SK-N-SH treated with all-trans-retinoic acid at 6 μM for 48 hours (cell line): Measurements from ENCODE around the gene SGO1.

ENCODE experiments used
- OSR1 ChIP-seq: fragments of 250-450 bp; sonication (Bioruptor Pico); IDR thresholded peaks from 2 replicates; pipeline ENCODE4 v1.8.0; 2022; ENCODE audit warnings: moderate library complexity, mild to moderate bottlenecking, inconsistent platforms
- PATZ1 ChIP-seq: fragments of 250-450 bp; sonication (Bioruptor Pico); IDR thresholded peaks from 2 replicates; pipeline ENCODE4 v1.8.0; 2020; ENCODE audit warnings: mild to moderate bottlenecking, moderate library complexity, borderline replicate concordance
- RARB ChIP-seq: fragments of 250-450 bp; sonication (Bioruptor Pico); IDR thresholded peaks from 2 replicates; pipeline ENCODE4 v1.8.0; 2021; ENCODE audit warnings: mild to moderate bottlenecking, moderate library complexity
- TOX ChIP-seq: fragments of 250-450 bp; sonication (Bioruptor Pico); IDR thresholded peaks from 2 replicates; pipeline ENCODE4 v1.8.0; 2021; ENCODE audit warnings: mild to moderate bottlenecking, moderate library complexity, borderline replicate concordance
- ZFP3 ChIP-seq: fragments of 250-450 bp; sonication (Bioruptor Pico); IDR thresholded peaks from 2 replicates; pipeline ENCODE4 v1.5.0; 2020; ENCODE audit warnings: mild to moderate bottlenecking, moderate library complexity
- TF ChIP-seq, protein P1 (sequence below): fragments of 250-450 bp; sonication (Bioruptor Pico); IDR thresholded peaks from 2 replicates; pipeline ENCODE4 v1.5.0; 2020; ENCODE audit warnings: mild to moderate bottlenecking, moderate library complexity

DNA sequence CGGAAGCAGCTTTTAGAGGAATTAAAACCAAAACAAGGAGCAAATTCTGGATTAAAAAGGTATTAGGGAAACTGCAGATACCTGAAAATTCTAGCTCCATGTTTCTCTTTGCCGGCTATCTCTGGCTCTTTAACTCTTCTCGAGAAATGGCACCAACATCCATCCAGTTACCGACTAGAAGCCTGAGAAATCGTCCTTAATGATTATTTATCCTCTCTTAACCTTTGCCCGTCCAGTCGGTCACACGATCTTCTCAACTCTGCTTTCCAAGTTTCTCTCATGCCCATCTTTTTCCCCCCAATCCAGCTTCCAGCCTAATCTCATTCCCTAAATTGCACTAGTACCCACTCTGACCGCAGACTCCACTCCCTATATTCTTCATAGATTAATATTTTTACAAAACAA lies 596 bp upstream of the SGO1 start:
- no peak for TF ChIP-seq PATZ1
- TF ChIP-seq ZFP3 (CRISPR knock-in tag), result no peak
- TF ChIP-seq RARB (CRISPR knock-in tag), result no peak
- TF ChIP-seq, protein P1, sequence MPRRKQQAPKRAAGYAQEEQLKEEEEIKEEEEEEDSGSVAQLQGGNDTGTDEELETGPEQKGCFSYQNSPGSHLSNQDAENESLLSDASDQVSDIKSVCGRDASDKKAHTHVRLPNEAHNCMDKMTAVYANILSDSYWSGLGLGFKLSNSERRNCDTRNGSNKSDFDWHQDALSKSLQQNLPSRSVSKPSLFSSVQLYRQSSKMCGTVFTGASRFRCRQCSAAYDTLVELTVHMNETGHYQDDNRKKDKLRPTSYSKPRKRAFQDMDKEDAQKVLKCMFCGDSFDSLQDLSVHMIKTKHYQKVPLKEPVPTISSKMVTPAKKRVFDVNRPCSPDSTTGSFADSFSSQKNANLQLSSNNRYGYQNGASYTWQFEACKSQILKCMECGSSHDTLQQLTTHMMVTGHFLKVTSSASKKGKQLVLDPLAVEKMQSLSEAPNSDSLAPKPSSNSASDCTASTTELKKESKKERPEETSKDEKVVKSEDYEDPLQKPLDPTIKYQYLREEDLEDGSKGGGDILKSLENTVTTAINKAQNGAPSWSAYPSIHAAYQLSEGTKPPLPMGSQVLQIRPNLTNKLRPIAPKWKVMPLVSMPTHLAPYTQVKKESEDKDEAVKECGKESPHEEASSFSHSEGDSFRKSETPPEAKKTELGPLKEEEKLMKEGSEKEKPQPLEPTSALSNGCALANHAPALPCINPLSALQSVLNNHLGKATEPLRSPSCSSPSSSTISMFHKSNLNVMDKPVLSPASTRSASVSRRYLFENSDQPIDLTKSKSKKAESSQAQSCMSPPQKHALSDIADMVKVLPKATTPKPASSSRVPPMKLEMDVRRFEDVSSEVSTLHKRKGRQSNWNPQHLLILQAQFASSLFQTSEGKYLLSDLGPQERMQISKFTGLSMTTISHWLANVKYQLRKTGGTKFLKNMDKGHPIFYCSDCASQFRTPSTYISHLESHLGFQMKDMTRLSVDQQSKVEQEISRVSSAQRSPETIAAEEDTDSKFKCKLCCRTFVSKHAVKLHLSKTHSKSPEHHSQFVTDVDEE (CRISPR knock-in tag), result no peak
- TF ChIP-seq OSR1 (CRISPR knock-in tag), result no peak
- TF ChIP-seq TOX (CRISPR knock-in tag), result no peak
